Hippocampal formation (tissue), 2 donors: ENCODE measurements around the gene RHEX.

Experiments used
- DNase-seq, 2 donors: peaks; one replicate each; lab custom pipeline; 2025; lab: John Stamatoyannopoulos, UW

Gene RHEX

GRCh38 chr1:206116873-206117150 is 63.8 kb downstream of the RHEX start:
- no peak for DNase-seq

- peak in 1 of 2 donors; percentile 12 for DNase-seq
Observed at GRCh38 chr1:206117151-206117948, 64.4 kb downstream of the RHEX start, which contains the start of gene AVPR1B. AVPR1B (minus strand) TSS chr1:206117388; CDS start chr1:206116890, 498 bp downstream.

GRCh38 chr1:206120406-206120805 is 67.4 kb downstream of the RHEX start:
- no peak for DNase-seq

- no peak for DNase-seq
Observed at GRCh38 chr1:206121269-206121668, 68.3 kb downstream of the RHEX start.

GRCh38 chr1:206122686-206123085 is 69.7 kb downstream of the RHEX start:
- DNase-seq = no peak

- DNase-seq = no peak
Observed at GRCh38 chr1:206125346-206125745, 72.4 kb downstream of the RHEX start.

- DNase-seq = no peak
Observed at GRCh38 chr1:206127336-206127735, 74.4 kb downstream of the RHEX start.

GRCh38 chr1:206128196-206128595 is 75.2 kb downstream of the RHEX start:
- no peak for DNase-seq

- no peak for DNase-seq
Observed at GRCh38 chr1:206131037-206131436, 78.1 kb downstream of the RHEX start.

- no peak for DNase-seq
Observed at GRCh38 chr1:206133751-206134415, 80.9 kb downstream of the RHEX start.

- DNase-seq = no peak
Observed at GRCh38 chr1:206135248-206135647, 82.3 kb downstream of the RHEX start.

- no peak for DNase-seq
Observed at GRCh38 chr1:206136241-206136640, 83.3 kb downstream of the RHEX start.

- DNase-seq = no peak
Observed at GRCh38 chr1:206142011-206142410, 89.0 kb downstream of the RHEX start.

- DNase-seq = no peak
Observed at GRCh38 chr1:206142770-206143169, 89.8 kb downstream of the RHEX start.

GRCh38 chr1:206143537-206144172 is 90.7 kb downstream of the RHEX start:
- DNase-seq = no peak

- no peak for DNase-seq
Observed at GRCh38 chr1:206144605-206145004, 91.6 kb downstream of the RHEX start.

GRCh38 chr1:206145771-206146290 is 92.9 kb downstream of the RHEX start:
- DNase-seq = no peak
